ENCODE results near the gene TPSB2. TPM values are rescaled to one million over a fixed set of nuclear protein-coding genes. Genes with fewer than 3 reads are reported as not detected.

TPSB2 gene
- total RNA-seq, 1 experiment from 2014 or later = 16.7 TPM

- no peaks in the 10 kb centered on the region for H3K27me3 ChIP-seq (replicated peaks; ENCODE audit: insufficient read depth, low read depth, low read length, poor library complexity)
- no peak within 1 kb of the TSS for H3K4me3 ChIP-seq (ENCODE audit: low read depth, low read length, poor library complexity, severe bottlenecking)
- H3K27ac ChIP-seq (ENCODE audit: low read depth, low read length, poor library complexity, severe bottlenecking) = no peak within 1 kb of the TSS
- no peaks in the 10 kb centered on the region for H3K9me3 ChIP-seq (ENCODE audit: low read depth, low read length, poor library complexity, severe bottlenecking)
- no TSS peak for BruUV-seq (replicated peaks)
- no peak for DNase-seq (ENCODE audit: low spot score)
- TF ChIP-seq CTCF (conservative IDR thresholded peaks at IDR 0.05; ENCODE audit: low read depth, low read length) (no peak), EZH2 (IDR thresholded peaks at IDR 0.05; ENCODE audit: borderline replicate concordance, low read depth, low read length, poor library complexity, severe bottlenecking) (no peak)
- H3K36me3 ChIP-seq (ENCODE audit: insufficient read depth, low read length, poor library complexity, severe bottlenecking) = peaks cover 14% of the 10 kb centered on the region
- POLR2A ChIA-PET (ENCODE audit: low non-redundant PET) = no interaction called here
- intact Hi-C loops (cut with micrococcal nuclease; ENCODE audit: unreplicated experiment) = no loop called here
- no peaks in the 10 kb centered on the region for H3K4me1 ChIP-seq (ENCODE audit: insufficient read depth, low read length, poor library complexity, severe bottlenecking)
- CTCF ChIA-PET = no interaction called here
Observed at GRCh38 chr16:1225051-1225451, 4.9 kb downstream of the TPSB2 start, which contains the start of gene TPSG1. TSS of gene TPSG1 (minus strand) at chr16:1225268. CDS start at chr16:1225252, 16 bp downstream.

GRCh38 chr16:1224558-1224957 lies 5.4 kb downstream of the TPSB2 start:
- no peak overlapping the region for H3K27ac ChIP-seq (ENCODE audit: low read depth, low read length, poor library complexity, severe bottlenecking)
- no peaks in the 10 kb centered on the region for H3K4me1 ChIP-seq (ENCODE audit: insufficient read depth, low read length, poor library complexity, severe bottlenecking)
- POLR2A ChIA-PET (ENCODE audit: low non-redundant PET) = no interaction called here
- no peak for TF ChIP-seq CTCF (conservative IDR thresholded peaks at IDR 0.05; ENCODE audit: low read depth, low read length)
- no peak for TF ChIP-seq EZH2 (IDR thresholded peaks at IDR 0.05; ENCODE audit: borderline replicate concordance, low read depth, low read length, poor library complexity, severe bottlenecking)
- H3K27me3 ChIP-seq (replicated peaks; ENCODE audit: insufficient read depth, low read depth, low read length, poor library complexity) = no peaks in the 10 kb centered on the region
- intact Hi-C loops (cut with micrococcal nuclease; ENCODE audit: unreplicated experiment) = no loop called here
- peaks cover 17% of the 10 kb centered on the region for H3K36me3 ChIP-seq (ENCODE audit: insufficient read depth, low read length, poor library complexity, severe bottlenecking)
- no peak overlapping the region for H3K4me3 ChIP-seq (ENCODE audit: low read depth, low read length, poor library complexity, severe bottlenecking)
- BruUV-seq (replicated peaks) = no TSS peak
- DNase-seq (ENCODE audit: low spot score) = no peak
- no peaks in the 10 kb centered on the region for H3K9me3 ChIP-seq (ENCODE audit: low read depth, low read length, poor library complexity, severe bottlenecking)
- CTCF ChIA-PET = no interaction called here

GRCh38 chr16:1223355-1224214 lies 6.4 kb downstream of the TPSB2 start:
- TF ChIP-seq CTCF (conservative IDR thresholded peaks at IDR 0.05; ENCODE audit: low read depth, low read length) = no peak
- no peak for TF ChIP-seq EZH2 (IDR thresholded peaks at IDR 0.05; ENCODE audit: borderline replicate concordance, low read depth, low read length, poor library complexity, severe bottlenecking)
- H3K27ac ChIP-seq (ENCODE audit: low read depth, low read length, poor library complexity, severe bottlenecking) = no peak overlapping the region
- peaks cover 17% of the 10 kb centered on the region for H3K36me3 ChIP-seq (ENCODE audit: insufficient read depth, low read length, poor library complexity, severe bottlenecking)
- H3K4me3 ChIP-seq (ENCODE audit: low read depth, low read length, poor library complexity, severe bottlenecking) = no peak overlapping the region
- ChIA-PET POLR2A (ENCODE audit: low non-redundant PET) (no interaction called here), CTCF (no interaction called here)
- BruUV-seq (replicated peaks) = no TSS peak
- intact Hi-C loops (cut with micrococcal nuclease; ENCODE audit: unreplicated experiment) = no loop called here
- no peaks in the 10 kb centered on the region for H3K27me3 ChIP-seq (replicated peaks; ENCODE audit: insufficient read depth, low read depth, low read length, poor library complexity)
- no peaks in the 10 kb centered on the region for H3K9me3 ChIP-seq (ENCODE audit: low read depth, low read length, poor library complexity, severe bottlenecking)
- H3K4me1 ChIP-seq (ENCODE audit: insufficient read depth, low read length, poor library complexity, severe bottlenecking) = no peaks in the 10 kb centered on the region
- DNase-seq (ENCODE audit: low spot score) = no peak

All from A673 (cell line).